Fibroblast of the aortic adventitia (primary cell): ENCODE data around the gene WDR77. TPM values are rescaled to one million over a fixed set of nuclear protein-coding genes. Genes with fewer than 3 reads are reported as not detected.

ENCODE experiments used
- DNase-seq: peaks from one replicate; pipeline ENCODE4 v3.0.0-alpha.2; 2010; ENCODE audit warnings: low read depth
- H3K4me3 ChIP-seq: 2 replicates; pipeline ENCODE4 v1.5.1; 2011; ENCODE audit warnings: low read depth, mild to moderate bottlenecking, control low read depth, low read length, moderate library complexity
- CTCF ChIP-seq: IDR thresholded peaks from 2 replicates; pipeline ENCODE4 v1.5.1; 2011; ENCODE audit warnings: mild to moderate bottlenecking, low read length, control low read depth, inconsistent platforms; ENCODE audit not compliant: insufficient read depth
- total RNA-seq: library from RNA; depleted of rRNA; stranded (reverse); fragments of >200 nt; gene quantifications from 2 replicates; pipeline ENCODE4 v1.2.3, GENCODE V29; 2012; ENCODE audit warnings: low replicate concordance

The WDR77 gene
- total RNA-seq, 1 donor: 22.1 TPM

DNA sequence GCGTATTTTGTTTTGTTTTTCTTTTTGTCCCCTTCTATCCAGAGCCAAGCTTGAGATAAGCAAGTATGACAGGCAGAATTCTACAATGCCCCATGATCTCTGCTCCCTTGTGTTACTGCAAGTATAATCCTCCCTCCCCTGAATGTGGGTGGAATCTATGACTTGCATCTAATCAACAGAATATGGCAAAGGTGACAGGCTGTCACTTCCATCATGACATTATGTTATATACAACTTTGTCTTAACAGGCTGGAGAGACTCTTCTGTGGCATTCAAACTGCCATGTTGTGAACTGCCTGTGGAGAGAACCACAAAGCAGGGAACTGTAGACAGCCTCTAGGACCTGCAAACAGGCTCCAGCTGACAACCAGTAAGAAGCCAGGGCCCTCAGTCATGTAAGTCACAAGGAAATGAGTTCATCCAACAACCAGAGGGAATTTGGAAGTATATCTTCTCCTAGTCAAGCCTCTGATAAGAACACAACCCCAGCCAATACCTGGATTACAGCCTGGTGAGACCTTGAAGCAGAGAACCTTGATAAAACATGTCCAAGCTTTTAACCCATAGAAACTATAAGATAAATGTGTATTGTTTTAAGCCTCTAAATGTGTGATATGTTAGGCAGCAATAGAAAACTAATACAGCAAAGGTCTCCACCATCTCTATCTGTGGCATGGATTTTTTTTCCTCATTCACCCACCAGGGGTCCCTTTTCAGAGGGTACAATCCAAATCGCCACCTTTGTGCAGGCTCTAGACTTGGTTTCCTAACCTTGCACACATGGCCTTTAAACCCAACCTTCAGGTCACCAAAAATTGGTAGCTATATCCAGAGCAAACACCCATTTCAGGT lies 19.0 kb upstream of the WDR77 start:
- H3K4me3 ChIP-seq: no peak overlapping the region
- DNase-seq: no peak
- no peak for TF ChIP-seq CTCF

GRCh38 chr1:111466480-111466879 lies 17.4 kb upstream of the WDR77 start:
- no peak for DNase-seq
- no peak for TF ChIP-seq CTCF
- H3K4me3 ChIP-seq: no peak overlapping the region

- no peak for DNase-seq
- TF ChIP-seq CTCF: no peak
- H3K4me3 ChIP-seq: no peak overlapping the region
These were observed 16.7 kb upstream of the WDR77 start for GRCh38 chr1:111465754-111466153.

- no peak overlapping the region for H3K4me3 ChIP-seq
- TF ChIP-seq CTCF: no peak
- DNase-seq: peak; percentile 62
These were observed 14.1 kb upstream of the WDR77 start for GRCh38 chr1:111463029-111463683.

DNA sequence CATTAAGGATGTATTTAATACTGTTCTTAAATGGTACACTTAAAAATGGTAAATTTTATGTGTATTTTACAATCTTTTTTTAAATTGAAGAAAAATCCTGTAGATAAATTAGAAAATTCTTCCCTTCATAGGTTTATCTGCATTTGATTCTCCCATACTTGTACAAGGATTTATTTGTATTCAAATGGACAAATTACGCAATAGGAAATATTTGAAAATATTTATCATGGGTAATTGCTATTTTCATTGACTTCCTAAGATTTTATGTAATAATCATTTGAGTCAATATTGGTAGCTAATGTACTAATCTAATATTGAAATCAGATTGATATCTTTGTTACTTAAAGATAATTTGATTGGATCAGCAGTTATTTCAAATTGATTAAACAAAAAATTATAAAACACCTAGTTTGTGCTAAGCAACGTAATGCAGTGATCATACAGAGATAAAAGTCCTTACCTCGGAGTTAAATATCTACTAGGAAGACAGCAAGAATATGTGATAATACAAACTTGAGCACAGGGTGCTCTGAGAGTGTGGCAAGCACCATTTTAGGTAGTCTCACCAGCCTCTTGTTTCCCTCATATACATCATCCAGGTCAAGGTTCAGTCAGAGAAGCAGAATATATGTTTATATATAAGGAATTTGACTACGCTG lies 13.4 kb upstream of the WDR77 start:
- TF ChIP-seq CTCF: no peak
- DNase-seq: no peak
- H3K4me3 ChIP-seq: no peak overlapping the region

DNA sequence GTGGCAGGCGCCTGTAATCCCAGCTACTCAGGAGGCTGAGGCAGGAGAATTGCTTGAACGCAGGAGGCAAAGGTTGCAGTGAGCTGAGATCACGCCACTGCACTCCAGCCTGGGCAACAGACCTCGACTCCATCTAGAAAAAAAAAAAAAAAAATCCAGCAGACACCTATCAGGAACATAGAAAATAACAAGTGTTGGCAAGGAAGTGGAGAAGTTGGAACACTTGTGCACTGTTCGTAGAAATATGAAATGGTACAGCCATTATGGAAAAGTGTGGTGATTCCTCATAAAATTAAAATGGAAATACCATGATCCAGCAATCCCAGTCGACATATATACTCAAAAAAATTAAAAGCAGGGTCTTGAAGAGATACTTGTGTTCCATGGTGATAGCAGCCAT lies 12.7 kb upstream of the WDR77 start:
- TF ChIP-seq CTCF: no peak
- no peak for DNase-seq
- H3K4me3 ChIP-seq: no peak overlapping the region
